UCSD-AML1 (cell line): ENCODE data around the gene ATP6V1B1.

ENCODE experiments used
- DNase-seq: peaks from one replicate; lab custom pipeline; 2025; ENCODE audit not compliant: unreplicated experiment; lab: John Stamatoyannopoulos, UW

The ATP6V1B1 gene

DNA sequence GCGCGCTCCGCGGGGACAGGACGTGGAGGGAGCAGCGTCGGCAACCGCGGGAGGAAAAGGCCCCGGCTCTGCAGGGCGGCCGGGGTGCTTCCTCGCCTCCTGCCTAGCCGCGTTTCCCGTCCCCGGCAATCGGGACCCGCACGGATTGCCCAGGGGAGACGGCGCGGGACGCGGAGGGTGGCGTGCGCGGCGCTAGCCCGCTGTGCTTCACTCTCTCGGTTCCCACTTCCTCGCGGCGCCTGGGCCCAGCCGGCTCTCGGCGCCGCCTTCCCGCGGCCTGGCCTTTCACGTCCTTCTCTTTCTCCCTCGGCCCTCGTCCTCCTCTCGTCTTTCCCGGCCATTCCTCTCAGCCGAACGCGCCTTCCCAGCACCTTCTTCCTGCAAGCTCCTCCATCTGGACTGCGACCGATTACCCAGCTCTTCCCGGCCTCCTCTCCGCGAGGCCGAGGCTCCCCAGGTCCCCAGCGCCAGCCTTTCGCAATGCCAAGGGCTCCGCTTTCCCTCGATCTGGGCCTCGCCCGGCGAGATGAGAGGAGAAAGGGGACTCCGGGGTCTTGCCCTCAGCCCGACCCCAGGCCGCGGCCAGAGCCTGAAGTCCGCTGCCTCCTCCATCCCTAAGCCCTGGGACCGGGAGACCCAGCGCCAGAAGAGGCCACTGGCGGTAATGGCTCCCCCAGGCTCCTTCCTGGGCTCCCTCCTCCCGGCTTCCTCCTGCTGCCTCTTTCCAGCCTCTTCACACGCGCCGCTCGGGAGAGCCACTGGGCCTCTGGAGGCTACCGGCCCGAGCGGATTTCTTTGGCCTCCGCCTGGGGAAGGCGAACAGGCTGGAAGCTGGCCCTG, 34.3 kb upstream of the ATP6V1B1 start:
- no peak for DNase-seq

DNA sequence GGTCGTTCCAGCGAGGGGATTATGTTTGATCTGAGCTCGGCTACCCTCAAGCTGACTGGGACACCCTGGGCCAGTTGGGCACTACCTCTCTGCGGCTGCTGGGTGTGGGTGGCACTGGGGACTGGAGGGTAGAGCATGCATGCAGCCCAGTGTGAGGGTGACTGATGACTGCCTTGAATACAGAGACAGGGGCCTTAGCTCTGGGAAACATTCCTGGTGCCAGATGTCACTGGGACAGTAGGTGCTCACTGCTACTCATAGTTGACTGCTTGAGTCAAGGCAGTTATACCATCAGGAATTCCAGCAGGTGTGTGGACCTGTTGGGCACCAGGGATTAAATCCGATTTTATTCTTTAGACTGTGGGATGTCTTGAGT, 33.6 kb upstream of the ATP6V1B1 start:
- DNase-seq: no peak

GRCh38 chr2:70902579-70902978, 33.1 kb upstream of the ATP6V1B1 start:
- DNase-seq: no peak

GRCh38 chr2:70903171-70903570, 32.5 kb upstream of the ATP6V1B1 start:
- DNase-seq: no peak

DNA sequence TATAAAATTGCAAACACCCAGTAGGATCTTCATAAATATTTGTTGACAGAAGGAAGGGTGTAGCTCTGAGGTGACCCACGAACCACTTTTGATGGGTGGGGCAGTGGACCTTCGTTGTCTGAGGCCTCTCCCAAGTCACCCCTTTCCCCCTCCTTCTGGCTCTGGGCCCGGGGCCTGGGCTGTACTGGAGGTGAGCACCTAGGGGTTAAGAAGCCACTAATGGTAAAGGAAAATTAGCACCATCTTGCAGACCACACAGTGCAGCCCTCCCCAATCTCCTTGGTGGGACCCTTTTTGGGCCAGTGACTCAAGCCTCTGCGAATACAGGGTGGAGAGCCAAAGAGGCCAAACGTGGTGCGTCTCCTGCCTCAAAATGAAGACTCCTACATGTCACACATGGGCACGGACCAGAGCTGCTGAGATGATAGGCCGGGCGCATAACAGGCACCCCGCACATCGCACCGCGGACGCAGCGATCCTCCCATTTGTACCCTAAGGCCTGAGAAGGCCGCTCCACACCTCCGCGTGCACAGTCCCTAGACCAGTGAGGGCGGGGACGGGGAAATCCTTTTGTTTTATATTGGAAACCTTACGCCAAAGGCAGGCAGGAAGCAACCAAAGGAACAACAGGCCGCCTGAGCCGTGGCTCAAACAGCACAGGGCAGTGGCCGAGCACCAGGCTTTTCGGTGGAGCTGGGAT, 31.9 kb upstream of the ATP6V1B1 start:
- DNase-seq: no peak

DNA sequence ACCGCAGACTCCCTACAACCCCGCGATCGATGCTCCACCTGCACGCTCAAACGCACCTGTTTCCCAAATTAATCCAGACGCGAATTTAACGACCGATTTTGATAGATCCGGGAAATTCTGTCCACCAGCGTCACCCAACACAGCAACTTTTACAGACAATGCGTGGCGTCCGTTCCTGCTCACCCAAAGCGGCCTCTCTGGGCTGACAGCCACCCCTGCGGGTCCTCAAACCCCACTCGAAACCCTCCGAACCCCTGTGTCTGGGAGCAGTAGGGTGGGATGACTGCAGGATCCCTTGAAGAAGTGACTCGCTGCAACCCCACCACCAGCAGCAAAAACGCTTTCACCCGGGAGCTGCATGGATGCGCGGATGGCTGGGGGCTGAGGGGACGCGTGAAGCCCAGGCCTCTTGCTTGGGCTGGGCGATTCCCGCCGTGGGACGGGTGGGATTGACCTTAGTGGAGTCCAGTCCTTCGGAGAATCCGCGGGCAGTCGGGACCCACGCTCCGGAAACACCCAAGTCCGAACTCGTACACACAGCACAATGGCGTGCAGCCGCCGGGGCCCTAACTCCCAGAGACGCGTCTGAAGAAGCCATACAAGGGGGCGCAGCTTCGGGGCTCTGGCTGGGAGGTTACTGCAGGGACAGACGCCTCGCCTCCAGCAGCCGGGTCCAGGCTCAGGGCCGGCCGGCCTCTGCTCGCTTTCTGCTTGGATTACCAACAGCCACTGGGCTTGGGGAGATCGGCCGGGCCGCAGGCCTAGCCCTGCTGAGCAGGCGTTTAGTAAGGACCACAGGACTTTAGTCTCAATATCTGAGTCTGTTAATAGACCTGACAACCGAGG, 31.1 kb upstream of the ATP6V1B1 start:
- no peak for DNase-seq

GRCh38 chr2:70905443-70906421, 30.0 kb upstream of the ATP6V1B1 start:
- DNase-seq: no peak

GRCh38 chr2:70906439-70907005, 29.2 kb upstream of the ATP6V1B1 start:
- DNase-seq: no peak

DNA sequence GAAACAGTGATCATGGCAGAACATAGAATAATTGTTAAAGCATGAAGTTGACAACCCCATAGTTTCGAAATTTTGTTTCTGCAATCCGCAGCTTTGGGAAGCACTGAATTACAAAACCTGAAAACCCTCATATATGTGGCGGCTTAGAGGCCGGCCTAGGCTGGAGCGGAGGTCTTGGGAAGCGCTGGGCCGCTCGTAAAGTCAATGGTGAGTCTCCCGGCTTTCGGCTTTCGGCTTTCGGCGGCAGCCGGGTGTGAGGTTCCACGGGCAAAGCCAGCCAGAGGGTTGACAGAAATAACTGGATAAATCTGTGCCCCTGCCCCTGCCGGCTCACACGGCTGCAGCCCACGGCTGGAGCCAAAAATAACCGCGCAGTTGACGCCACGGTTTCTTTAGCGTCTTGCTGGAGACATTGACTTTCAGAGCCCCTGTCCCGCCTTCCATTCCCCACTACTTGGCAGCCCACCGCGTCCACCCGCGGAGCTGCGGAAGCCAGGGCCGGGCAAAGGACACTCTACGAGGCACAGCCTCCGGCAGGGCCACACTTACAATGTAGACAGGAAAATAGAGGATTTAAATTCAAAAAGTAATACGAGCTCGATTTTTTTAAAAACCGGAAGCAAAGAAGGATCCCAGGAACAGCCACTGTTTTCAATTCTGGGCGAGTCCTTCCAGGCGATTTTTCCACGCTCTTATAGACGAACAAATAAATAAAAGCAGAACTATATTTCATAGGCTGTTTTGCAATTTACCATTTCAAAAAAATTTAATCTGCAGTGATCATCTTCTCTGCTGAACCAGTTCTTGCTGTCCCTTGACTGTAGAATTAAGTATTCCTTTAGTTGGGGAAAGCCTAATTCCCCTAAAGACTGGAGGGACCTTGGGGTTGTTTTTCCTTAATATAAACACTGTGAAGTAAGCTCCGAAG, 28.3 kb upstream of the ATP6V1B1 start:
- DNase-seq: no peak

DNA sequence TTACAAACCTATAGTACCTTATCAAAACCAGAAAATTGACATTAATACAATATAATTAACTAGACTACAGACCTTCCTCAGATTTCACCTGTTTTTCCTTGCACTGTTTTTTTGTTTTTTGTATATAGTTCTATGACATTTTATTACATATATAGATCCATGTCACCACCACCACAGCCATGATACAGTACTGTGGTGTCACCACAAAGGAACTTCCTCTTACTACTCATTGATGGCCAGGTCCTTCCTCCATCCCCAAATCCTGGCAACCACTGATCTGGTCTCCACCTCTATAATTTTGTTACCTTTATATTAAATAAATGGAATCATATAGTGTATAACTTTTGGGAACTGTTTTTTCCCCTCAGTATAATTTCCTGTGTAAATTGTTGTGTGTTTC, 19.4 kb upstream of the ATP6V1B1 start:
- DNase-seq: no peak

- no peak for DNase-seq
Measured at GRCh38 chr2:70918016-70918415, 17.7 kb upstream of the ATP6V1B1 start.

DNA sequence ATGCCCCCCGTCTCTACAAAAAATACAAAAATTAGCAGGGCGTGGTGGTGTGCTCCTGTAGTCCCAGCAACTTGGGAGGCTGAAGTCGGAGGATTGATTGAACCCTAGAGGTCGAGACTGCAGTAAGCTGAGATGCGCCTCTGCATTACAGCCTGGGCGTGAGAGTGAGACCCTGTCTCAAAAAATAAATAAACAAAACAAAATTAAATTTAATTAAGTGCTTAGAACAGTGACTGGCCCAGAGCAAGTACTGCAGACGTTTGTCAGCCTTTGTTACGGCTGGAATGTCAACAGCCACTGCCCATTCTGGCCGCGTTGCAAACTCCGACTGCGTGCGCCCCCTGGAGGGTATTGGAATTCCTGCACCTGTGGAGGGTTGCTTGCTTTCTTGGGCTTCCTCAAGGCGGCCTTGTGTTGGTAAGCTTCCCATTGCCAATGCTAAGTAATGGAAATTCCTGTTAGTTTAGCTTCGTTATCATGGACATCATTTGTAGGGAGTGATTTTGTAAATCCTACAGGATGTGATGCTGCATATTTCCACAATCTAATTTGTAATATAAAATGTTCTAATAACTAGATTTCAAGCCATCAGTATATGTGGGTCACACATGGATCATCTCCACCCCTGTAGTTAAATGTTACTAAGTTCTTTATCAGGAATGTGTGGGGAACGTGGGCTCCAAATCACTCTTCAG, 15.9 kb upstream of the ATP6V1B1 start:
- DNase-seq: peak; percentile 78

GRCh38 chr2:70920367-70920715, 15.4 kb upstream of the ATP6V1B1 start:
- DNase-seq: no peak

GRCh38 chr2:70921031-70921430, 14.7 kb upstream of the ATP6V1B1 start:
- no peak for DNase-seq

- no peak for DNase-seq
Measured at GRCh38 chr2:70921839-70922234, 13.9 kb upstream of the ATP6V1B1 start.

GRCh38 chr2:70922235-70923234, 13.2 kb upstream of the ATP6V1B1 start:
- DNase-seq: peak; percentile 31

DNA sequence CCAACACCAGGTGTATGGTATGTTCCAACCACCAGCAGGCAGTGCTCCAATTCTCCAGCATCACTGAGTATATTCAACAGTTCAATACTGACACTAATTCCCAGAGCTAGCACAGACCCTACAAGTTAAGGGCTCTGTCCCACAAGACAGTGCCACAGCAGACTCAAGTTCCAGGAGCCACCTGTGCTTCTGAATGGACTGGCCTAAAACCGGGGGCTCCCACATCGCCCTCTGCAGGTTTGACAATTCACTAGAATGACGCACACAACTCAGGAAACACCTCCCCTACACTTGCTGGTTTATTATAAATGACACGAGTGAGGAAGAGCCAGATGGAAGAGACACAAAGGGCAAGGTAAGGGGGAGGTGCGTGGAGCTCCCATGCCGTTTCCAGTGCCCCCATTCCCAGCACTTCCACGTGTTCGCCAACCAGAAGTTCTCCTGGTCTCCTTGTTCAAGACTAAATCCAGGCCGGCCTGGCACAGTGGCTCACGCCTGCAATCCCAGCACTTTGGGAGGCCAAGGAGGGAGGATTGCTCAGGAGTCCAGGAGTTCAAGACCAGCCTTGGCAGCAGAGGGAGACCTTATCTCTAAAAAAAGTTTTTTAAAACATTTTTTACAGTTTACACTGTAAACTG, 12.2 kb upstream of the ATP6V1B1 start:
- DNase-seq: peak; percentile 25
